Muscle layer of duodenum (tissue), 2 donors: Measurements from ENCODE around the gene CHST12.

ENCODE experiments used
- H3K27ac ChIP-seq: one replicate; pipeline ENCODE4 v1.7.0; 2013; ENCODE audit warnings: mild to moderate bottlenecking, low read length
- H3K27me3 ChIP-seq: one replicate; pipeline ENCODE4 v1.7.0; 2013; ENCODE audit warnings: low read depth, mild to moderate bottlenecking, control low read depth, low read length
- H3K36me3 ChIP-seq, 2 donors: one replicate each; pipeline ENCODE4 v1.7.0; 2013; ENCODE audit warnings: low read length in 2 of 2, control low read depth in 1 of 2, mild to moderate bottlenecking in 1 of 2; ENCODE audit not compliant: insufficient read depth in 2 of 2, control insufficient read depth in 1 of 2
- H3K4me1 ChIP-seq, 2 donors: one replicate each; pipeline ENCODE4 v1.7.0; 2013; ENCODE audit warnings: low read length in 2 of 2, mild to moderate bottlenecking in 2 of 2, control low read depth in 1 of 2, moderate library complexity in 1 of 2; ENCODE audit not compliant: insufficient read depth in 2 of 2, control insufficient read depth in 1 of 2
- H3K4me3 ChIP-seq, 2 donors: one replicate each; pipeline ENCODE4 v1.7.0; 2013; ENCODE audit warnings: low read length in 2 of 2, low read depth in 1 of 2, mild to moderate bottlenecking in 1 of 2
- H3K9me3 ChIP-seq, 2 donors: one replicate each; pipeline ENCODE4 v1.7.0; 2013; ENCODE audit warnings: low read length in 2 of 2, control low read depth in 1 of 2, mild to moderate bottlenecking in 1 of 2; ENCODE audit not compliant: control insufficient read depth in 1 of 2
- donor health status: healthy.

The CHST12 gene

GRCh38 chr7:2487586-2488271 lies 84.3 kb downstream of the CHST12 start:
- H3K27me3 ChIP-seq = no peaks in the 10 kb centered on the region
- no peaks in the 10 kb centered on the region for H3K36me3 ChIP-seq
- no peak overlapping the region for H3K4me3 ChIP-seq
- H3K9me3 ChIP-seq = peaks cover 0 to 8% of the 10 kb centered on the region in 2 donors
- no peak overlapping the region for H3K27ac ChIP-seq
- peaks cover 0 to 29% of the 10 kb centered on the region in 2 donors for H3K4me1 ChIP-seq

GRCh38 chr7:2488272-2488645 lies 84.8 kb downstream of the CHST12 start:
- Histone ChIP-seq H3K36me3 (no peaks in the 10 kb centered on the region), H3K27ac (no peak overlapping the region), H3K4me1 (peaks cover 0 to 31% of the 10 kb centered on the region in 2 donors), H3K4me3 (no peak overlapping the region), H3K27me3 (no peaks in the 10 kb centered on the region), H3K9me3 (peaks cover 0 to 3% of the 10 kb centered on the region in 2 donors)

GRCh38 chr7:2488681-2489080 lies 85.3 kb downstream of the CHST12 start:
- no peak overlapping the region for H3K4me3 ChIP-seq
- H3K36me3 ChIP-seq = no peaks in the 10 kb centered on the region
- H3K9me3 ChIP-seq = no peaks in the 10 kb centered on the region
- peaks cover 0 to 35% of the 10 kb centered on the region in 2 donors for H3K4me1 ChIP-seq
- no peaks in the 10 kb centered on the region for H3K27me3 ChIP-seq
- H3K27ac ChIP-seq = no peak overlapping the region

- H3K36me3 ChIP-seq = no peaks in the 10 kb centered on the region
- H3K27ac ChIP-seq = no peak overlapping the region
- peaks cover 0 to 42% of the 10 kb centered on the region in 2 donors for H3K4me1 ChIP-seq
- H3K9me3 ChIP-seq = no peaks in the 10 kb centered on the region
- H3K27me3 ChIP-seq = no peaks in the 10 kb centered on the region
- H3K4me3 ChIP-seq = no peak overlapping the region
Observed at GRCh38 chr7:2490181-2490651, 86.8 kb downstream of the CHST12 start.

GRCh38 chr7:2492038-2492437 lies 88.6 kb downstream of the CHST12 start:
- Histone ChIP-seq H3K9me3 (no peaks in the 10 kb centered on the region), H3K4me3 (no peak overlapping the region), H3K27ac (no peak overlapping the region), H3K36me3 (no peaks in the 10 kb centered on the region), H3K27me3 (no peaks in the 10 kb centered on the region), H3K4me1 (peaks cover 0 to 41% of the 10 kb centered on the region in 2 donors)

- peaks cover 0 to 27% of the 10 kb centered on the region in 2 donors for H3K4me1 ChIP-seq
- no peak overlapping the region for H3K27ac ChIP-seq
- no peaks in the 10 kb centered on the region for H3K36me3 ChIP-seq
- no peaks in the 10 kb centered on the region for H3K9me3 ChIP-seq
- H3K4me3 ChIP-seq = no peak overlapping the region
- no peaks in the 10 kb centered on the region for H3K27me3 ChIP-seq
Observed at GRCh38 chr7:2493205-2494164, 90.1 kb downstream of the CHST12 start.

- Histone ChIP-seq H3K27ac (no peak overlapping the region), H3K4me1 (peaks cover 0 to 19% of the 10 kb centered on the region in 2 donors), H3K27me3 (no peaks in the 10 kb centered on the region), H3K9me3 (no peaks in the 10 kb centered on the region), H3K4me3 (no peak overlapping the region), H3K36me3 (no peaks in the 10 kb centered on the region)
Observed at GRCh38 chr7:2494191-2495130, 91.0 kb downstream of the CHST12 start.

GRCh38 chr7:2495418-2496299 lies 92.2 kb downstream of the CHST12 start:
- Histone ChIP-seq H3K27me3 (no peaks in the 10 kb centered on the region), H3K4me3 (no peak overlapping the region), H3K36me3 (no peaks in the 10 kb centered on the region), H3K4me1 (peaks cover 0 to 12% of the 10 kb centered on the region in 2 donors), H3K9me3 (no peaks in the 10 kb centered on the region), H3K27ac (no peak overlapping the region)

GRCh38 chr7:2496375-2496774 lies 93.0 kb downstream of the CHST12 start:
- Histone ChIP-seq H3K9me3 (no peaks in the 10 kb centered on the region), H3K27ac (no peak overlapping the region), H3K27me3 (no peaks in the 10 kb centered on the region), H3K4me1 (peaks cover 0 to 12% of the 10 kb centered on the region in 2 donors), H3K36me3 (no peaks in the 10 kb centered on the region), H3K4me3 (no peak overlapping the region)

GRCh38 chr7:2497065-2497464 lies 93.7 kb downstream of the CHST12 start:
- Histone ChIP-seq H3K27me3 (no peaks in the 10 kb centered on the region), H3K27ac (no peak overlapping the region), H3K4me1 (peaks cover 0 to 12% of the 10 kb centered on the region in 2 donors), H3K4me3 (no peak overlapping the region), H3K9me3 (no peaks in the 10 kb centered on the region), H3K36me3 (no peaks in the 10 kb centered on the region)
